ENCODE results near the gene MRM3.

MRM3 gene

GRCh38 chr17:746783-747629 lies 35.1 kb upstream of the MRM3 start:
- TF ChIP-seq, protein P1, sequence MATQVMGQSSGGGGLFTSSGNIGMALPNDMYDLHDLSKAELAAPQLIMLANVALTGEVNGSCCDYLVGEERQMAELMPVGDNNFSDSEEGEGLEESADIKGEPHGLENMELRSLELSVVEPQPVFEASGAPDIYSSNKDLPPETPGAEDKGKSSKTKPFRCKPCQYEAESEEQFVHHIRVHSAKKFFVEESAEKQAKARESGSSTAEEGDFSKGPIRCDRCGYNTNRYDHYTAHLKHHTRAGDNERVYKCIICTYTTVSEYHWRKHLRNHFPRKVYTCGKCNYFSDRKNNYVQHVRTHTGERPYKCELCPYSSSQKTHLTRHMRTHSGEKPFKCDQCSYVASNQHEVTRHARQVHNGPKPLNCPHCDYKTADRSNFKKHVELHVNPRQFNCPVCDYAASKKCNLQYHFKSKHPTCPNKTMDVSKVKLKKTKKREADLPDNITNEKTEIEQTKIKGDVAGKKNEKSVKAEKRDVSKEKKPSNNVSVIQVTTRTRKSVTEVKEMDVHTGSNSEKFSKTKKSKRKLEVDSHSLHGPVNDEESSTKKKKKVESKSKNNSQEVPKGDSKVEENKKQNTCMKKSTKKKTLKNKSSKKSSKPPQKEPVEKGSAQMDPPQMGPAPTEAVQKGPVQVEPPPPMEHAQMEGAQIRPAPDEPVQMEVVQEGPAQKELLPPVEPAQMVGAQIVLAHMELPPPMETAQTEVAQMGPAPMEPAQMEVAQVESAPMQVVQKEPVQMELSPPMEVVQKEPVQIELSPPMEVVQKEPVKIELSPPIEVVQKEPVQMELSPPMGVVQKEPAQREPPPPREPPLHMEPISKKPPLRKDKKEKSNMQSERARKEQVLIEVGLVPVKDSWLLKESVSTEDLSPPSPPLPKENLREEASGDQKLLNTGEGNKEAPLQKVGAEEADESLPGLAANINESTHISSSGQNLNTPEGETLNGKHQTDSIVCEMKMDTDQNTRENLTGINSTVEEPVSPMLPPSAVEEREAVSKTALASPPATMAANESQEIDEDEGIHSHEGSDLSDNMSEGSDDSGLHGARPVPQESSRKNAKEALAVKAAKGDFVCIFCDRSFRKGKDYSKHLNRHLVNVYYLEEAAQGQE (IDR thresholded peaks at IDR 0.05; ENCODE audit: insufficient read depth in 1 of 2, low read depth in 2 of 2, low read length in 2 of 2): no peak
- TF ChIP-seq TAF1 (IDR thresholded peaks at IDR 0.05; ENCODE audit: borderline replicate concordance, insufficient read depth, low read length): no peak
- TF ChIP-seq SIN3A (IDR thresholded peaks at IDR 0.05; ENCODE audit: borderline replicate concordance, insufficient read depth, low read length): no peak
- TF ChIP-seq FOXP2 (optimal IDR thresholded peaks at IDR 0.05; ENCODE audit: borderline replicate concordance, extremely low read depth, extremely low read length, insufficient read depth): no peak
- TF ChIP-seq POLR2AphosphoS5 (IDR thresholded peaks at IDR 0.05; ENCODE audit: low read depth, low read length): no peak

- TF ChIP-seq SIN3A (IDR thresholded peaks at IDR 0.05; ENCODE audit: borderline replicate concordance, insufficient read depth, low read length): no peak
- TF ChIP-seq, protein P1 (IDR thresholded peaks at IDR 0.05; ENCODE audit: insufficient read depth in 1 of 2, low read depth in 2 of 2, low read length in 2 of 2): no peak
- TF ChIP-seq FOXP2 (optimal IDR thresholded peaks at IDR 0.05; ENCODE audit: borderline replicate concordance, extremely low read depth, extremely low read length, insufficient read depth): no peak
Observed at GRCh38 chr17:750431-751037, 31.6 kb upstream of the MRM3 start.

GRCh38 chr17:751269-752001 lies 30.7 kb upstream of the MRM3 start:
- no peak for TF ChIP-seq POLR2AphosphoS5 (IDR thresholded peaks at IDR 0.05; ENCODE audit: low read depth, low read length)
- TF ChIP-seq FOXP2 (optimal IDR thresholded peaks at IDR 0.05; ENCODE audit: borderline replicate concordance, extremely low read depth, extremely low read length, insufficient read depth): no peak
- TF ChIP-seq SIN3A (IDR thresholded peaks at IDR 0.05; ENCODE audit: borderline replicate concordance, insufficient read depth, low read length): 0 out of 2 replicates have a peak, but pooled peaks have one; percentile 42

- TF ChIP-seq SIN3A (IDR thresholded peaks at IDR 0.05; ENCODE audit: borderline replicate concordance, insufficient read depth, low read length): no peak
- peak; percentile 80 for TF ChIP-seq POLR2AphosphoS5 (IDR thresholded peaks at IDR 0.05; ENCODE audit: low read depth, low read length)
- TF ChIP-seq, protein P1 (IDR thresholded peaks at IDR 0.05; ENCODE audit: insufficient read depth in 1 of 2, low read depth in 2 of 2, low read length in 2 of 2): 0 out of 4 replicates have a peak, but pooled peaks of 1 of the 2 experiments have one; percentile 30
- TF ChIP-seq FOXP2 (optimal IDR thresholded peaks at IDR 0.05; ENCODE audit: borderline replicate concordance, extremely low read depth, extremely low read length, insufficient read depth): peak; percentile 95
- 0 out of 2 replicates have a peak, but pooled peaks have one; percentile 73 for TF ChIP-seq TAF1 (IDR thresholded peaks at IDR 0.05; ENCODE audit: borderline replicate concordance, insufficient read depth, low read length)
Observed at GRCh38 chr17:752002-752619, 30.0 kb upstream of the MRM3 start, which contains the start of gene GEMIN4. Gene GEMIN4 (minus strand): TSS chr17:752264. CDS start chr17:752142, 122 bp downstream.
